ENCODE measurements around the gene CCP110. TPM values are rescaled to one million over a fixed set of nuclear protein-coding genes. Genes with fewer than 3 reads are reported as not detected.

CCP110 gene
- total RNA-seq, 2 experiments from 2014 or later, result 24.2 to 25.8 TPM

- POLR2A ChIA-PET, result no interaction called here
- H3K36me3 Mint-ChIP-seq (ENCODE audit: low read depth), result peaks cover 53% of the 10 kb centered on the region
Observed at GRCh38 chr16:19578378-19578971, 54.7 kb downstream of the CCP110 start.

GRCh38 chr16:19582050-19582831, 58.5 kb downstream of the CCP110 start:
- Mint-ChIP-seq H3K36me3 (ENCODE audit: low read depth) (peaks cover 48% of the 10 kb centered on the region), H3K9me3 (peaks cover 5% of the 10 kb centered on the region), H3K27me3 (no peaks in the 10 kb centered on the region), H3K27ac (no peak overlapping the region), H3K4me1 (ENCODE audit: low read depth) (peaks cover 6% of the 10 kb centered on the region), H3K4me3 (no peak overlapping the region)
- TF ChIP-seq CTCF (IDR thresholded peaks at IDR 0.05), result no peak
- DNase-seq, result no peak
- intact Hi-C loops (cut with micrococcal nuclease), result no loop called here
- ChIA-PET POLR2A (no interaction called here), CTCF (no interaction called here)
- ATAC-seq, result no peak

More at GRCh38 chr16:19578378-19578971, 54.7 kb downstream of the CCP110 start:
- DNase-seq (no peak), ATAC-seq (no peak)
- CTCF ChIA-PET, result interaction anchor here (0.6 to 1.3 kb wide), 3 partner anchors 15 to 1186 kb away, joined by 3 to 4 read pairs (median 3); no protein-coding TSS in a partner anchor
- no peaks in the 10 kb centered on the region for H3K4me1 Mint-ChIP-seq (ENCODE audit: low read depth)
- intact Hi-C loops (cut with micrococcal nuclease), result no loop called here
- no peaks in the 10 kb centered on the region for H3K27me3 Mint-ChIP-seq
- peaks cover 5% of the 10 kb centered on the region for H3K9me3 Mint-ChIP-seq
- no peak overlapping the region for H3K4me3 Mint-ChIP-seq
- no peak overlapping the region for H3K27ac Mint-ChIP-seq
- TF ChIP-seq CTCF (IDR thresholded peaks at IDR 0.05), result no peak

GRCh38 chr16:19583665-19584300, 60.0 kb downstream of the CCP110 start:
- no peak overlapping the region for H3K4me3 Mint-ChIP-seq
- ChIA-PET CTCF (interaction anchor here (0.6 to 2.2 kb wide), 23 partner anchors 10 to 1189 kb away, joined by 3 to 14 read pairs (median 3); partner anchors contain the start of genes GPRC5B, IQCK, KNOP1 and VPS35L), POLR2A (no interaction called here)
- peak; percentile 76 for TF ChIP-seq CTCF (IDR thresholded peaks at IDR 0.05)
- H3K4me1 Mint-ChIP-seq (ENCODE audit: low read depth), result peaks cover 10% of the 10 kb centered on the region
- DNase-seq (peak; percentile 32), ATAC-seq (peak; percentile 73)
- intact Hi-C loops (cut with micrococcal nuclease), result no loop called here
- H3K27me3 Mint-ChIP-seq, result no peaks in the 10 kb centered on the region
- peaks cover 5% of the 10 kb centered on the region for H3K9me3 Mint-ChIP-seq
- peaks cover 43% of the 10 kb centered on the region for H3K36me3 Mint-ChIP-seq (ENCODE audit: low read depth)
- no peak overlapping the region for H3K27ac Mint-ChIP-seq

GRCh38 chr16:19588661-19589060, 64.9 kb downstream of the CCP110 start:
- H3K36me3 Mint-ChIP-seq (ENCODE audit: low read depth), result peaks cover 18% of the 10 kb centered on the region

More at GRCh38 chr16:19588661-19589060, 64.9 kb downstream of the CCP110 start:
- DNase-seq (peak; percentile 6), ATAC-seq (peak; percentile 49)
- Mint-ChIP-seq H3K9me3 (no peaks in the 10 kb centered on the region), H3K27ac (no peak overlapping the region), H3K4me1 (ENCODE audit: low read depth) (peaks cover 15% of the 10 kb centered on the region), H3K4me3 (no peak overlapping the region), H3K27me3 (no peaks in the 10 kb centered on the region)
- POLR2A ChIA-PET, result no interaction called here
- CTCF ChIA-PET, result interaction anchor here (1.1 to 1.4 kb wide), 4 partner anchors 13 to 319 kb away, joined by 3 to 5 read pairs (median 3); no protein-coding TSS in a partner anchor
- TF ChIP-seq CTCF (IDR thresholded peaks at IDR 0.05), result no peak
- intact Hi-C loops (cut with micrococcal nuclease), result no loop called here
